Activated B cell treated with CpG ODN at 0.5 μM for 24 hours (primary cell): ENCODE results near the gene RSPO1. TPM values are rescaled to one million over a fixed set of nuclear protein-coding genes. Genes with fewer than 3 reads are reported as not detected.

ENCODE experiments used
- ATAC-seq: fragments of 200-7000 bp; cut with Tn5 transposase; one replicate; pipeline ENCODE4 v1.10.0; 2021; ENCODE audit warnings: low read depth, mild to moderate bottlenecking, moderate library complexity
- CTCF ChIA-PET: fragments of 350-600 bp; sonication (Branson Sonifier 250); formaldehyde crosslinking; loops from one replicate; lab custom pipeline; 2021; ENCODE audit warnings: antibody characterized with exemption; lab: Charles Lee
- POLR2A ChIA-PET: fragments of 350-600 bp; sonication (Branson Sonifier 250); formaldehyde crosslinking; loops from one replicate; lab custom pipeline; 2021; ENCODE audit warnings: antibody characterized with exemption; lab: Charles Lee
- DNase-seq: peaks from one replicate; pipeline ENCODE4 v3.0.0; 2022
- H3K27ac Mint-ChIP-seq: one replicate; pipeline ENCODE4 v1.8.0; 2020; ENCODE audit warnings: mixed read lengths
- H3K27me3 Mint-ChIP-seq: one replicate; pipeline ENCODE4 v1.8.0; 2021; ENCODE audit warnings: mixed read lengths
- H3K36me3 Mint-ChIP-seq: one replicate; pipeline ENCODE4 v1.8.0; 2021; ENCODE audit warnings: low read depth, mixed read lengths
- H3K4me1 Mint-ChIP-seq: one replicate; pipeline ENCODE4 v1.8.0; 2021; ENCODE audit warnings: mixed read lengths
- H3K4me3 Mint-ChIP-seq: one replicate; pipeline ENCODE4 v1.8.0; 2020; ENCODE audit warnings: mild to moderate bottlenecking, mixed read lengths
- H3K9me3 Mint-ChIP-seq: one replicate; pipeline ENCODE4 v1.8.0; 2020; ENCODE audit warnings: mixed read lengths
- CTCF ChIP-seq: fragments of 200-600 bp; IDR thresholded peaks from one replicate; pipeline ENCODE4 v1.8.0; 2022; ENCODE audit warnings: antibody characterized with exemption, mild to moderate bottlenecking
- intact Hi-C: fragments of 100-400 bp; cut with micrococcal nuclease; formaldehyde crosslinking; loops from one replicate; pipeline ENCODE4 v1.15.1; 2024
- total RNA-seq: library from RNA; stranded (reverse); gene quantifications from 2 replicates; pipeline ENCODE4 v1.2.3, GENCODE V29; 2022

Gene RSPO1
- total RNA-seq, 1 donor from 2014 or later, result not detected

GRCh38 chr1:37634992-37635902, 555 bp upstream of the RSPO1 start:
- intact Hi-C loops, result no loop called here
- ATAC-seq, result no peak
- Mint-ChIP-seq H3K9me3 (no peaks in the 10 kb centered on the region), H3K27me3 (peaks cover 60% of the 10 kb centered on the region), H3K27ac (no peak overlapping the region), H3K4me3 (no peak overlapping the region), H3K36me3 (no peaks in the 10 kb centered on the region), H3K4me1 (peaks cover 16% of the 10 kb centered on the region)
- no peak for TF ChIP-seq CTCF
- ChIA-PET CTCF (no interaction called here), POLR2A (no interaction called here)
- no peak for DNase-seq

- ATAC-seq (no peak), DNase-seq (no peak)
- Mint-ChIP-seq H3K27me3 (peaks cover 71% of the 10 kb centered on the region), H3K27ac (no peak overlapping the region), H3K9me3 (no peaks in the 10 kb centered on the region), H3K4me3 (no peak overlapping the region), H3K4me1 (peaks cover 16% of the 10 kb centered on the region), H3K36me3 (no peaks in the 10 kb centered on the region)
- no peak for TF ChIP-seq CTCF
- CTCF ChIA-PET, result no interaction called here
- intact Hi-C loops, result no loop called here
- POLR2A ChIA-PET, result no interaction called here
These were observed 801 bp downstream of the RSPO1 start for GRCh38 chr1:37633938-37634243.

GRCh38 chr1:37633040-37633937, 1.4 kb downstream of the RSPO1 start:
- Mint-ChIP-seq H3K9me3 (no peaks in the 10 kb centered on the region), H3K36me3 (no peaks in the 10 kb centered on the region), H3K27ac (no peak overlapping the region), H3K4me1 (peaks cover 16% of the 10 kb centered on the region), H3K27me3 (peaks cover 75% of the 10 kb centered on the region), H3K4me3 (no peak overlapping the region)
- CTCF ChIA-PET, result no interaction called here
- POLR2A ChIA-PET, result no interaction called here
- ATAC-seq, result no peak
- no peak for TF ChIP-seq CTCF
- intact Hi-C loops, result no loop called here
- DNase-seq, result no peak

GRCh38 chr1:37631036-37631435, 3.7 kb downstream of the RSPO1 start:
- ChIA-PET CTCF (no interaction called here), POLR2A (no interaction called here)
- ATAC-seq (no peak), DNase-seq (no peak)
- H3K27ac Mint-ChIP-seq, result no peak overlapping the region
- intact Hi-C loops, result no loop called here
- no peak overlapping the region for H3K4me3 Mint-ChIP-seq
- H3K9me3 Mint-ChIP-seq, result no peaks in the 10 kb centered on the region
- H3K4me1 Mint-ChIP-seq, result peaks cover 16% of the 10 kb centered on the region
- no peak for TF ChIP-seq CTCF
- H3K27me3 Mint-ChIP-seq, result peaks cover 80% of the 10 kb centered on the region
- H3K36me3 Mint-ChIP-seq, result no peaks in the 10 kb centered on the region
